Stomach (tissue), 4 donors: Measurements from ENCODE around the gene EFNA3.

Experiments used
- EP300 ChIP-seq: sonication (generic); formaldehyde crosslinking; IDR thresholded peaks from one replicate; pipeline ENCODE4 v1.6.1; 2017; ENCODE audit warnings: antibody characterized with exemption
- POLR2A ChIP-seq, 4 donors: fragments of 450-650 bp; IDR thresholded peaks; one replicate each; pipeline ENCODE4 v1.6.1; 2016; ENCODE audit warnings: antibody characterized with exemption in 4 of 4, control low read depth in 2 of 4, mild to moderate bottlenecking in 1 of 4, moderate library complexity in 1 of 4
- POLR2AphosphoS5 ChIP-seq, 3 donors: sonication (generic); formaldehyde crosslinking; IDR thresholded peaks; one replicate each; pipeline ENCODE4 v1.6.1; 2016; ENCODE audit warnings: antibody characterized with exemption in 3 of 3
- TF ChIP-seq, protein P1 (sequence below), 7 experiments: fragments of 450-650 bp in 4 of 7; fragments of 200-600 bp in 3 of 7; sonication (generic) in 3 of 7; IDR thresholded peaks; one replicate each; pipeline ENCODE4 v1.5.1; 2016 to 2019; ENCODE audit warnings: antibody characterized with exemption in 7 of 7, control low read depth in 2 of 7, mild to moderate bottlenecking in 1 of 7

DNA sequence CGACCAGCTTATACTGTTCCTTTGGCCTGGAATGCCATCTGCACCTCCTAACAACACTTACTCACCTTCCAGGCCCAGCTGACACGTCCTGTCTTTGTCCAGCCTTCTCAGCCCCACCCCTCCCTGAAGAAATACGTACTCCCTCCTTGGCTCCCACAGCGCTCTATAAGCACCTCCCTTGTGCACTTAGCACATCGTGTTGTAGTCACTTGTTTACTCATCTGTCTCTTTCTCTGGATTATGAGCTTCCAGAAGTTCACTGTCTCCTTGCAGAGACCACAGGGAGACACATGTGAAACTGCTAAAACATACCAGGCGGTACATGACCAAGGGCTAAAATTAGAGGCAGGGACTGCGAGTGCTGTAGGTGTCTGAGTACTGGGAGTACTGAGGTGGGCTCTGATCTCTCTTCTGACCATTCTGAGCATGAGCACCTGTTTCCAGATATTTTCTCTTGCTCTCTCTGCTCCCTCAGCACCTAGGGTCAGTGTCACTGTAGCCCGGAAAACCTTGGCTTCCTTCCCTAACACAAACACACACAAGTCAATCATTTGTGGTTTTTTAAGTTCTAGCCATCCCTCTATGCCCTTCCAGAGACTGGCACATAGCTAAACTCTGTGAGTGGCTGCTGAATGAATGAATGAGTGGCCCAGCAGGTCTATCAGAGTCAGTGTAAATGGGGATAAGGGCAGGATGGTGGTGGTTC lies 39.9 kb upstream of the EFNA3 start:
- peak in 2 of 3 donors; percentile 8 to 58 for TF ChIP-seq POLR2AphosphoS5 (IDR thresholded peaks at IDR 0.05)
- TF ChIP-seq, protein P1, sequence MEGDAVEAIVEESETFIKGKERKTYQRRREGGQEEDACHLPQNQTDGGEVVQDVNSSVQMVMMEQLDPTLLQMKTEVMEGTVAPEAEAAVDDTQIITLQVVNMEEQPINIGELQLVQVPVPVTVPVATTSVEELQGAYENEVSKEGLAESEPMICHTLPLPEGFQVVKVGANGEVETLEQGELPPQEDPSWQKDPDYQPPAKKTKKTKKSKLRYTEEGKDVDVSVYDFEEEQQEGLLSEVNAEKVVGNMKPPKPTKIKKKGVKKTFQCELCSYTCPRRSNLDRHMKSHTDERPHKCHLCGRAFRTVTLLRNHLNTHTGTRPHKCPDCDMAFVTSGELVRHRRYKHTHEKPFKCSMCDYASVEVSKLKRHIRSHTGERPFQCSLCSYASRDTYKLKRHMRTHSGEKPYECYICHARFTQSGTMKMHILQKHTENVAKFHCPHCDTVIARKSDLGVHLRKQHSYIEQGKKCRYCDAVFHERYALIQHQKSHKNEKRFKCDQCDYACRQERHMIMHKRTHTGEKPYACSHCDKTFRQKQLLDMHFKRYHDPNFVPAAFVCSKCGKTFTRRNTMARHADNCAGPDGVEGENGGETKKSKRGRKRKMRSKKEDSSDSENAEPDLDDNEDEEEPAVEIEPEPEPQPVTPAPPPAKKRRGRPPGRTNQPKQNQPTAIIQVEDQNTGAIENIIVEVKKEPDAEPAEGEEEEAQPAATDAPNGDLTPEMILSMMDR (IDR thresholded peaks at IDR 0.05), result no peak
- TF ChIP-seq EP300, result no peak
- no peak for TF ChIP-seq POLR2A (IDR thresholded peaks at IDR 0.05)
